Ammon's horn (tissue), 1 donor: ENCODE data around the gene IL18R1.

Experiments
- DNase-seq: peaks from one replicate; pipeline ENCODE4 v3.0.0-alpha.2; 2016; ENCODE audit warnings: low spot score

The IL18R1 gene

DNA sequence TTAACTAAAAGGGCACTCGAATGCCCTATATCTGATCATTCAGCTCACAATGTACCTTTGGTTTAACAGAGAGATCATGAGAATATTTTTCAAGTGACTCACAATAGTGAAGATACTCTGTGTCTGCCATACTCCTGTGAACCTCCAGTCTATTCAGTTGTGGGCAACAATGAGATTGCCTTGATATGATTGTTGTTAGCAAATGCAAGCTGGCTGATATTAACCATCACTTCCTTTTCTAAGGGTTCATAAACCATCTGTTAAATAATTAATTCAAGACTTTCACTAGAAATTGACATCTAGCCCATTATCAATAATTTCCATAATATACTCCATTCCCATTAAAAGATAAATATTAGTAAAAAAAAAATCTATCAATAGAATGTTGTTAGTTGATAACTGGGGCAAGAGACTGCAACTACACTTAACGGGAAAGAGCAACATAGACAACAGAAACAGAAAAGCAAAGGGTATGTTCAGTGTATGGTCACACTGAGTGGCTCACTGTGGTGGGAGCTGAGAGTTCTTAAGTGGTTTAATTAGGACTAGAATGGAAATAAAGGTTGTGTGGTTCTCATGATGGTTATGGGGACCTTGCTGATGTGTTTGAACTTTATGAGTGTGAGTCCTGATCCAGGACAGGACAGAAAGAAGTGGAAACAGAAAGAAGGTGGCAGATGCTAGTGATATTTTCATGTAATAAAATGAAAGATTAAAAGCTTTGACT is 79.2 kb downstream of the IL18R1 start:
- no peak for DNase-seq

DNA sequence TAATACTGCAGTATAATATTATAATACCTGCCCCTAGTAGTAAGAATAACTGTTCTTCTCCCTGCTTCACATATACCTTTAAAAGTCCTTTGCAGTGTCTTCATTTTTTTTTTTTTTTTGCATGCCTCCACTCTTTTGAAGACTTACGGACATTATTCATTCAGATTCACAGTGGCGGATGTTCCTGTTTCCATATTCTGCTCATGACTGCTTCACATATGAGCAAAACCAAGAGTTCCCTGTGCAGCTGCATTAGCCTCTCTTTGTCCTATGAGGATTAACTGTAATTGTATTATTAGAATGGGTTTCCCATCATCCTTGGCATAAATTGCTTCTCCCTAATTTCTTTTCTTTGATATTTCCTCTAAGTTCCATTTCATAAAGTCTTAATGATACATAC is 80.1 kb downstream of the IL18R1 start:
- DNase-seq = no peak

- DNase-seq = no peak
Measured at GRCh38 chr2:102436323-102436722, 80.7 kb downstream of the IL18R1 start.

GRCh38 chr2:102437122-102437521 is 81.5 kb downstream of the IL18R1 start:
- DNase-seq = no peak

DNA sequence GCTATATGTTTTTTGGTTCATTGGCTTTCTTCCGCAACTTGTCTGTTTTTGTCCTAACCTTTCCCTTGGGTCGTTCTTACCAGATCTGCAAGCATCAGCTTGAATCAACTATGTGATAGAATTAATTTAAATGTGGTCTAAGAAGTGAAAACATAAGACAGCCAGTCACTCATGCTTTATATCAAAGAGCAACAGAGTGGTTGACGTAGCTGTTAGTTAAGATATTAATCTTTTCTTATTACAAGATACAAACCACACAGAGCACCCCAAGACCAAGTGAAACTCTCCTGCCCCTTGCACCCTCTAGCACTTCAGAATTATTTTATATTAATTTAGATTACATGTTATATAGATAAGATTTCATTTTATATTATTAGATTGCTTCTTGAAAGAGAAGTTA is 82.5 kb downstream of the IL18R1 start:
- no peak for DNase-seq

- DNase-seq = no peak
Measured at GRCh38 chr2:102438578-102438977, 83.0 kb downstream of the IL18R1 start.

DNA sequence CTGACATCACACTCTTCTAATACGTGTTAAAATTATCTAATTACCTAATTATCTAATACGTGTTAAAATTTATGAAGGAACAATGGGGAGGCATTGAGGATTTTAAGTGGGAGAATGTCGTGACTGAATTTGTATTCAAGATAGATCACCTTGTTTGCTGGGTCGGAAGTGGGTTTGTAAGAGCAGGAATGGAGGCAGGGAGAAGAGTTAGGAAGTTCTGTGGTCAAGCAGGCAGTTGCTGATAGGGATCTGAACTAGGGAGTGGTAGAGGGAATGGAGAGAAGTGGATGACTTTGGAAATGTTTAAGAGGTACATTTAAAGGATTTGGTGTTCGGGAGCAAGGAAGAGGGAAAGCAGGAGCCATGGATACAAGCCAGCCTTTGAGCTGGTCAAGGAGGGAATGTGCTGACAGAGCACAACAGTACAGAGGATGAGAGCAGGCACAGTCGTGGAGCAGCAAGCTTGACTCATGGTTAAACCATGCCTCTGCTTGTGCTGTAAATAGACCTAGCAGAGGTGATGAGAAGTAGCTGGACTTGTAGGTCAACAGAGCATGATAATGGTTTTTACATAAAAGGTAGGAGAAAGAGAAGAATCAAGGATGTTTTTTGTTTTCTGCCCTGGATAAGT is 83.6 kb downstream of the IL18R1 start:
- no peak for DNase-seq

- peak; percentile 23 for DNase-seq
Measured at GRCh38 chr2:102442967-102443828, 87.6 kb downstream of the IL18R1 start.

GRCh38 chr2:102444233-102444632 is 88.6 kb downstream of the IL18R1 start:
- DNase-seq = no peak

DNA sequence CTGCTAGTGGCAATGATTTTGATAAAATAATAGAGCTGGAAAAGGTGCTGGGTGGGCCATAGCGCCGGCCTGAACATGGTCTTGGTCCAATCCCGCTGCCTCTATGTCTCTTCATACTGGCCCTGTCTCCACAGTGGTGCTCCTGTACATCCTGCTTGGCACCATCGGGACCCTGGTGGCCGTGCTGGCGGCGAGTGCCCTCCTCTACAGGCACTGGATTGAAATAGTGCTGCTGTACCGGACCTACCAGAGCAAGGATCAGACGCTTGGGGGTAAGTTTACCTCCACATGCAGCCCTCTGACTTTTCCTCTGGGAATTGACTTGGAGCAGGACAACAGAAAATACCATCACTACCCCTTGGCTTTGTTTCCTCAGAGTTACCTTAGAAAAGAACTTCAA is 91.3 kb downstream of the IL18R1 start:
- no peak for DNase-seq
